ENCODE data around the gene AGA.

DNA sequence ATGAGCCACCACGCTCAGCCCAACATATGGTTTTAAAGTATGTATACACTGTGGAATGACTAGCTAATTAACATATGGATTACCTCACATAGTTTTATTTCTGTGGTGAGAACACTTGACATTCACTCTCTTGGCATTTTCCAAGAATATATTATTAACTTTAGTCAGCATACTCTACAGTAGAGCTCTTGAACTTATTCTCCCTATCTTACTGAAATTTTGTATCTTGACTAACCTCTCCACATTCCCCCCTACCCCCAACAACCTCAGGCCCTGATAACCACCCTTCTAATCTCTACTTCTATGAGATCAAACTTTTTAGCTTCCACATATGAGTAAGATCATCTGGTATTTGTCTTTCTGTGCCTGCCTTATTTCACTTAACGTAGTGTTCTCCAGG is 38.6 kb upstream of the AGA start:
- TF ChIP-seq, protein P1, sequence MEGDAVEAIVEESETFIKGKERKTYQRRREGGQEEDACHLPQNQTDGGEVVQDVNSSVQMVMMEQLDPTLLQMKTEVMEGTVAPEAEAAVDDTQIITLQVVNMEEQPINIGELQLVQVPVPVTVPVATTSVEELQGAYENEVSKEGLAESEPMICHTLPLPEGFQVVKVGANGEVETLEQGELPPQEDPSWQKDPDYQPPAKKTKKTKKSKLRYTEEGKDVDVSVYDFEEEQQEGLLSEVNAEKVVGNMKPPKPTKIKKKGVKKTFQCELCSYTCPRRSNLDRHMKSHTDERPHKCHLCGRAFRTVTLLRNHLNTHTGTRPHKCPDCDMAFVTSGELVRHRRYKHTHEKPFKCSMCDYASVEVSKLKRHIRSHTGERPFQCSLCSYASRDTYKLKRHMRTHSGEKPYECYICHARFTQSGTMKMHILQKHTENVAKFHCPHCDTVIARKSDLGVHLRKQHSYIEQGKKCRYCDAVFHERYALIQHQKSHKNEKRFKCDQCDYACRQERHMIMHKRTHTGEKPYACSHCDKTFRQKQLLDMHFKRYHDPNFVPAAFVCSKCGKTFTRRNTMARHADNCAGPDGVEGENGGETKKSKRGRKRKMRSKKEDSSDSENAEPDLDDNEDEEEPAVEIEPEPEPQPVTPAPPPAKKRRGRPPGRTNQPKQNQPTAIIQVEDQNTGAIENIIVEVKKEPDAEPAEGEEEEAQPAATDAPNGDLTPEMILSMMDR (IDR thresholded peaks at IDR 0.05; ENCODE audit: low read depth, low read length) = no peak
- no peak for TF ChIP-seq EZH2phosphoT487 (IDR thresholded peaks at IDR 0.05; ENCODE audit: low read depth)

Measured in OCI-LY3 (cell line).